HepG2 (cell line): ENCODE data around the gene CDK15. TPM values are rescaled to one million over a fixed set of nuclear protein-coding genes. Genes with fewer than 3 reads are reported as not detected.

Experiments
- ASH2L ChIP-seq: fragments of 300-600, 200-600 bp; sonication (generic); IDR thresholded peaks from 2 replicates; pipeline ENCODE4 v1.7.0; 2017; ENCODE audit warnings: low read depth, mild to moderate bottlenecking, moderate library complexity, mixed read lengths, low read length; ENCODE audit not compliant: insufficient read length
- ATF2 ChIP-seq: sonication (generic); formaldehyde crosslinking; IDR thresholded peaks from 2 replicates; pipeline ENCODE4 v1.4.0; 2020; ENCODE audit warnings: missing genetic modification reagents
- BCL6 ChIP-seq: IDR thresholded peaks from 2 replicates; pipeline ENCODE4 v1.6.1; 2016; ENCODE audit warnings: missing genetic modification reagents, missing compliant biosample characterization
- CREM ChIP-seq, 2 experiments: sonication (generic) in 1 of 2; formaldehyde crosslinking in 1 of 2; IDR thresholded peaks; 2 replicates each; pipeline versions ENCODE4 v1.4.0 to v1.6.1; 2016 to 2020; ENCODE audit warnings: antibody characterized with exemption in 1 of 2, mild to moderate bottlenecking in 1 of 2, missing genetic modification reagents in 1 of 2
- GATAD2A ChIP-seq: IDR thresholded peaks from 2 replicates; pipeline ENCODE4 v1.6.1; 2016
- HNRNPUL1 ChIP-seq: fragments of 200-400 bp; formaldehyde crosslinking; IDR thresholded peaks from 2 replicates; pipeline ENCODE4 v1.6.1; 2017; ENCODE audit warnings: low read depth, mild to moderate bottlenecking, low read length, moderate library complexity
- PPARG ChIP-seq: conservative IDR thresholded peaks from 2 replicates; pipeline ENCODE4 v1.6.1; 2016; ENCODE audit warnings: missing biosample characterization, missing genetic modification reagents
- PTBP1 ChIP-seq: fragments of 200-400 bp; formaldehyde crosslinking; IDR thresholded peaks from 2 replicates; pipeline ENCODE4 v1.6.1; 2018; ENCODE audit warnings: low read length, low read depth; ENCODE audit not compliant: poor library complexity, severe bottlenecking
- RXRB ChIP-seq: IDR thresholded peaks from 2 replicates; pipeline ENCODE4 v1.6.1; 2016; ENCODE audit warnings: borderline replicate concordance, missing genetic modification reagents, missing compliant biosample characterization
- SAP130 ChIP-seq: IDR thresholded peaks from 2 replicates; pipeline ENCODE4 v1.6.1; 2016; ENCODE audit warnings: low read depth
- SNAPC2 ChIP-seq: sonication (generic); formaldehyde crosslinking; IDR thresholded peaks from 2 replicates; pipeline ENCODE4 v1.8.1; 2022; ENCODE audit warnings: mild to moderate bottlenecking, missing genetic modification reagents
- SRF ChIP-seq: IDR thresholded peaks from 2 replicates; pipeline ENCODE4 v1.6.1; 2011; ENCODE audit warnings: mild to moderate bottlenecking, low read depth, low read length, moderate library complexity
- TCF12 ChIP-seq, 2 experiments: fragments of 450-650 bp in 1 of 2; sonication (generic) in 1 of 2; formaldehyde crosslinking in 1 of 2; IDR thresholded peaks; 2 replicates each; pipeline versions ENCODE4 v1.6.1 to v1.8.0; 2017 to 2022; ENCODE audit warnings: antibody characterized with exemption in 1 of 2, mild to moderate bottlenecking in 1 of 2, missing genetic modification reagents in 1 of 2, moderate library complexity in 1 of 2
- TCF7 ChIP-seq: sonication (generic); IDR thresholded peaks from 2 replicates; pipeline ENCODE4 v1.6.1; 2016; ENCODE audit warnings: antibody characterized with exemption, low read depth
- TCF7L2 ChIP-seq: IDR thresholded peaks from 2 replicates; pipeline ENCODE4 v1.6.1; 2011; ENCODE audit warnings: mild to moderate bottlenecking, low read depth, low read length, moderate library complexity
- ZNF296 ChIP-seq: sonication (generic); formaldehyde crosslinking; conservative IDR thresholded peaks from 2 replicates; pipeline ENCODE4 v1.5.0; 2020; ENCODE audit warnings: mild to moderate bottlenecking, missing genetic modification reagents
- ZNF367 ChIP-seq: sonication (generic); formaldehyde crosslinking; IDR thresholded peaks from 2 replicates; pipeline ENCODE4 v1.4.0; 2020; ENCODE audit warnings: missing genetic modification reagents, borderline replicate concordance
- ZNF431 ChIP-seq: sonication (generic); formaldehyde crosslinking; IDR thresholded peaks from 2 replicates; pipeline ENCODE4 v1.9.0; 2022; ENCODE audit warnings: missing genetic modification reagents, low read depth, mild to moderate bottlenecking, borderline replicate concordance
- ZNF432 ChIP-seq: sonication (generic); formaldehyde crosslinking; IDR thresholded peaks from 2 replicates; pipeline ENCODE4 v1.5.0; 2020; ENCODE audit warnings: missing genetic modification reagents, mild to moderate bottlenecking, borderline replicate concordance
- ZNF546 ChIP-seq: sonication (generic); formaldehyde crosslinking; conservative IDR thresholded peaks from 2 replicates; pipeline ENCODE4 v1.8.1; 2023; ENCODE audit warnings: mild to moderate bottlenecking, missing genetic modification reagents
- polyA plus RNA-seq, 8 experiments: library from polyadenylated mRNA; depleted of rRNA in 3 of 8; stranded (reverse) in 7 of 8; unstranded in 1 of 8; fragments of >200 nt; fragmentation: Illumina TruSeq in 4 of 8; extraction: Trizol in 4 of 8; gene quantifications; 2 replicates each; pipeline versions ENCODE4 v1.2.1 to v1.2.3, GENCODE V29; 2011 to 2016; ENCODE audit warnings: low read depth in 4 of 8, missing spikeins in 1 of 8, mixed read lengths in 1 of 8; ENCODE audit not compliant: insufficient read depth in 1 of 8
- total RNA-seq, 5 experiments: library from RNA; depleted of rRNA; stranded (reverse); fragments of >200 nt; fragmentation: Illumina TruSeq; extraction: Trizol; gene quantifications; 2 replicates each; pipeline ENCODE4 v1.2.3, GENCODE V29; 2016; ENCODE audit warnings: low read depth in 1 of 5
- TF ChIP-seq, protein P1 (sequence below): sonication (generic); formaldehyde crosslinking; IDR thresholded peaks from 2 replicates; pipeline ENCODE4 v1.4.0; 2020; ENCODE audit warnings: mild to moderate bottlenecking, missing genetic modification reagents, borderline replicate concordance
- TF ChIP-seq, protein P2 (sequence below): IDR thresholded peaks from 2 replicates; pipeline ENCODE4 v1.6.1; 2016; ENCODE audit warnings: missing genetic modification reagents, missing compliant biosample characterization
- TF ChIP-seq, protein P3 (sequence below): IDR thresholded peaks from 2 replicates; pipeline ENCODE4 v1.6.1; 2016; ENCODE audit warnings: mild to moderate bottlenecking

The CDK15 gene
- total and polyA plus RNA-seq, 2 of the 13 experiments (the other 11 are each of a cell fraction or from before 2014, with no cell fraction given): not detected

GRCh38 chr2:201758234-201758633, 48.1 kb upstream of the CDK15 start (continued):
- peak; percentile 31; the same call in 1 of the 2 replicates for TF ChIP-seq CREM (IDR thresholded peaks at IDR 0.05)
- TF ChIP-seq CREM (CRISPR knock-in tag; IDR thresholded peaks at IDR 0.05): no peak
- 0 out of 2 replicates have a peak, but pooled peaks have one; percentile 17 for TF ChIP-seq GATAD2A (CRISPR knock-in tag)
- no peak for TF ChIP-seq ZNF367
- no peak for TF ChIP-seq TCF12 (IDR thresholded peaks at IDR 0.05)
- no peak for TF ChIP-seq TCF12 (CRISPR knock-in tag; IDR thresholded peaks at IDR 0.05)
- TF ChIP-seq PTBP1: no peak
- TF ChIP-seq, protein P1, sequence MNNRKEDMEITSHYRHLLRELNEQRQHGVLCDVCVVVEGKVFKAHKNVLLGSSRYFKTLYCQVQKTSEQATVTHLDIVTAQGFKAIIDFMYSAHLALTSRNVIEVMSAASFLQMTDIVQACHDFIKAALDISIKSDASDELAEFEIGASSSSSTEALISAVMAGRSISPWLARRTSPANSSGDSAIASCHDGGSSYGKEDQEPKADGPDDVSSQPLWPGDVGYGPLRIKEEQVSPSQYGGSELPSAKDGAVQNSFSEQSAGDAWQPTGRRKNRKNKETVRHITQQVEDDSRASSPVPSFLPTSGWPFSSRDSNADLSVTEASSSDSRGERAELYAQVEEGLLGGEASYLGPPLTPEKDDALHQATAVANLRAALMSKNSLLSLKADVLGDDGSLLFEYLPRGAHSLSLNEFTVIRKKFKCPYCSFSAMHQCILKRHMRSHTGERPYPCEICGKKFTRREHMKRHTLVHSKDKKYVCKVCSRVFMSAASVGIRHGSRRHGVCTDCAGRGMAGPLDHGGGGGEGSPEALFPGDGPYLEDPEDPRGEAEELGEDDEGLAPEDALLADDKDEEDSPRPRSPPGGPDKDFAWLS (CRISPR knock-in tag): no peak
- TF ChIP-seq ATF2 (CRISPR knock-in tag): no peak
- no peak for TF ChIP-seq ZNF432 (CRISPR knock-in tag)
- TF ChIP-seq ZNF296 (CRISPR knock-in tag): no peak
- TF ChIP-seq PPARG: peak; percentile 67
- no peak for TF ChIP-seq TCF7L2
- no peak for TF ChIP-seq TCF7
- TF ChIP-seq BCL6 (CRISPR knock-in tag): peak; percentile 36; the same call in 1 of the 2 replicates
- TF ChIP-seq ASH2L: peak; percentile 60
- no peak for TF ChIP-seq ZNF431 (CRISPR knock-in tag)
- TF ChIP-seq ZNF546 (CRISPR knock-in tag): no peak
- TF ChIP-seq, protein P2, sequence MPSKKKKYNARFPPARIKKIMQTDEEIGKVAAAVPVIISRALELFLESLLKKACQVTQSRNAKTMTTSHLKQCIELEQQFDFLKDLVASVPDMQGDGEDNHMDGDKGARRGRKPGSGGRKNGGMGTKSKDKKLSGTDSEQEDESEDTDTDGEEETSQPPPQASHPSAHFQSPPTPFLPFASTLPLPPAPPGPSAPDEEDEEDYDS: peak; percentile 38; the same call in 1 of the 2 replicates
- TF ChIP-seq, protein P3, sequence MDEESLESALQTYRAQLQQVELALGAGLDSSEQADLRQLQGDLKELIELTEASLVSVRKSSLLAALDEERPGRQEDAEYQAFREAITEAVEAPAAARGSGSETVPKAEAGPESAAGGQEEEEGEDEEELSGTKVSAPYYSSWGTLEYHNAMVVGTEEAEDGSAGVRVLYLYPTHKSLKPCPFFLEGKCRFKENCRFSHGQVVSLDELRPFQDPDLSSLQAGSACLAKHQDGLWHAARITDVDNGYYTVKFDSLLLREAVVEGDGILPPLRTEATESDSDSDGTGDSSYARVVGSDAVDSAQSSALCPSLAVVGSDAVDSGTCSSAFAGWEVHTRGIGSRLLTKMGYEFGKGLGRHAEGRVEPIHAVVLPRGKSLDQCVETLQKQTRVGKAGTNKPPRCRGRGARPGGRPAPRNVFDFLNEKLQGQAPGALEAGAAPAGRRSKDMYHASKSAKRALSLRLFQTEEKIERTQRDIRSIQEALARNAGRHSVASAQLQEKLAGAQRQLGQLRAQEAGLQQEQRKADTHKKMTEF (CRISPR knock-in tag): 0 out of 2 replicates have a peak, but pooled peaks have one; percentile 3
- peak; percentile 19; the same call in 1 of the 2 replicates for TF ChIP-seq RXRB (CRISPR knock-in tag)
- TF ChIP-seq SNAPC2 (CRISPR knock-in tag): 0 out of 2 replicates have a peak, but pooled peaks have one; percentile 15
- peak; percentile 30; the same call in 1 of the 2 replicates for TF ChIP-seq SAP130 (CRISPR knock-in tag)
- 0 out of 2 replicates have a peak, but pooled peaks have one; percentile 49 for TF ChIP-seq SRF
- 0 out of 2 replicates have a peak, but pooled peaks have one; percentile 64 for TF ChIP-seq HNRNPUL1
